G401.6 (cell line): ENCODE data around the gene SRGAP3.

Source experiments
- FAIRE-seq: peaks from 2 replicates; lab custom pipeline; 2012; peaks lifted over from hg19 to GRCh38; lab: Jason Lieb, UNC

Gene SRGAP3

DNA sequence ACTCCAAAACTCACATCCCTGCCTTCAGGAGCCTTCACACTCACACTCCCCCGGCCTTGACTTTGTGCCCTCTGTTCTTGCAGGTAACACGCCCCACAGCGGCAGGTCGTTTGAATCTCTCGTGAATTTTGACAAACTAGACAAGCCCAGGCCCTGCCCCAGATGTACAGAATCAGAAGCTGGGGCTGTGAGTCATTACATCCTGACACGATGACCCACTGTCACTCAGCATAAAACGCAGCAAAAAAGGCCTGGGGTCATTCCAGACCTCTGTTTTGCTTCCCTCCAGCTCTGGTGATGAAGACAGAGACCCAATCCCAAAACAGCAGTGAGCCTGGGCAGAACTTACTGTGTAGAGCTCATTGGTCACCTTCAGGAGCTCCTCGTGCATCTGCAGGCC is 169.8 kb downstream of the SRGAP3 start:
- no peak for FAIRE-seq

DNA sequence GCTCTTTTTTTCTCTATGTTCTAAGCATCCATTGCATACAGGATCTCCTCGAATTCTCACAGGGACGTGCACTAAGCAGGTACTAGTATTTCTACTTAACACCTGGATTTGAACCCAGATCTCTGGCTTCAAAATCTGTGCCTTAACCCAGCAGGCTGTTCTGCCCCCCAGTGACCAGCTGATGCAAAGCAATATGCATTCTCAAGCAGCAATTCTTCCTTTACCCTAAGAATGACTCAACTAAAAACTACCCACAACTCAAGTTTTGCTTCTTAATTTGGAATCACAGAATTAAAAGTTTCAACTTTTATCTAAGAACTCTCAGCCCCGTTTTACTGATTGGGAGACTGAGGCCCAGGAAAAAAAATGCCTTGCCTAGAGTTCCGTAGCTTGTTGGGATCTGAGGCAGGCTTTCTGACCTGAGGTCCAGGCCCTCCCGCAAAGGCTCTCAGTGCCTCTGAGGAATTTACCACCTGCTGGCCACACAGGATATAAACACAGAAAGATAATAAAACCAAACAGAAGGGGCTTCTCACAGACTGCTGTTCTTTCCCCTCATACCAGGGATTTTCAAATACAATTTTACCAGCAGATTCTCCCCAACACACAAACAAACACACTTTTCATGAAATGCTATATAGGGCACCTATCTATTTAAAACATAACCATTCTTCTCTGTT is 170.7 kb downstream of the SRGAP3 start:
- FAIRE-seq: no peak

DNA sequence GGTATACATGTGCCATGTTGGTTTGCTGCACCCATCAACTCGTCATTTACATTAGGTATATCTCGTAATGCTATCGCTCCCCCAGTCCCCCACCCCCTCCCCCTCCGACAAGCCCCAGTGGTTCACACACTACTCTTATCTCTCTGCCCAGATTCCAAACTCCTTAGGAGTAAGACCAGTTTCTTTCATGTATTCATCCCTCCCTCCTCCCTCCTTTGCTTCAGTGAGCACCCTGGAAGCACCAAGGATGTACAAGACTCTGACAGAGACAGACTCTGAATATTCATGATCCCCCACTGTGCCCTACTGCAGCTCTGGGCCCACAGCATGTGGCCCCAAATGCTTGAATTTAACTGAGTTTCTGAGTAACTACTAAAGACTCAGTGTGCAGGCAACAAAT is 172.4 kb downstream of the SRGAP3 start:
- no peak for FAIRE-seq

DNA sequence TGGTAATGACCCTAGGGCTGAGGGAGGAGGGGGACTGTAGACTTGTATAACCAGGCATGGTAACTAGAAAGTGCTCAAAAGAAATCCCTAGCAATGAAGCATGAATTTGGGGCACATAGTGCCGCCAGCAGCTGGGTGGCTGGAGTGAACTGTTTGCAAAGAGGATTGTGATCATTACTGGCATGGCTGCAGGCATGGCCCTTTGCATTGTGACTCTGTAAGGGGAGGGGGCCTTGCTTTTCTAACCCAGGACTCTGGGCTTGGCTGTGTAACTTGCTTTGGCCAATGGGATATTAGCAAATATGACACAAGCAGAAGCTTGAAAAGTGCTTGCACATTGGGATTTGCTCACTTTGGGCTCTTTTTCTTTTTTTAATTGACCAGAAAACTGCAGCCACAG is 173.7 kb downstream of the SRGAP3 start:
- no peak for FAIRE-seq

DNA sequence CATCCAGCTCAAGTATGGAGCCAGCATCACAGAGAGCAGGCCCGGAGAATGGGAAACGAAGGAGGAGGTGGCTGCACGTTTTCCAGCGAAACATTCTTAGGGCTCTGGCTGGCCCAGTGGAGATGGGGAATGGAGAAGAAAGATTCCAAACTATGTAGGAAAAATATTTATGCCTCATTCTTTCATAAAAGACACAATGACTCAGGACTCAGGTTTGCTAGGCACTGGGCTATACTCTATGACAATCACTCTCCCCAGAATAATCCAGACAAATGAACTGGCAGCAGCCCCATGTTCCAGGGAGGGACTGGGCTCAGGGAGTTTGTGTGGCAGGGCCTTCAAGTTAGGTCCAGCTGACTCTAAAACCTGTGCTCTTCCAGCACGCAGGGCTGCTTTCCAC is 175.4 kb downstream of the SRGAP3 start:
- no peak for FAIRE-seq

DNA sequence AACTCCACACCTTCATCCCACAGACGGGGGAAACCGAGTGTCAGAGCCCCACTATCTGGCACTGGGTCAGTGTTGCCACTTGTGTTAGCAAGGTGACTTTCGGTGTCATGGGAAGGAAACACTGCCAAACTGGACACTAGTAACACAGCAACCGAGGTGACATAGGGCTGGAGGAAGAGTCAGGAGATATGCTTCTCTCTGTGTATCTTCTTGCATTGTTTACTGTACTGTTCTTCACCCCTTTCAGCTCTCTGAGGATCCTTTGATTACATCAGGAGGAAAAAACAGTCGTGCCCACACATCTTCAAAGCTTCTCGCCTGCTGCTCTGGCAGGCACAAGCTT is 176.8 kb downstream of the SRGAP3 start:
- FAIRE-seq: no peak

DNA sequence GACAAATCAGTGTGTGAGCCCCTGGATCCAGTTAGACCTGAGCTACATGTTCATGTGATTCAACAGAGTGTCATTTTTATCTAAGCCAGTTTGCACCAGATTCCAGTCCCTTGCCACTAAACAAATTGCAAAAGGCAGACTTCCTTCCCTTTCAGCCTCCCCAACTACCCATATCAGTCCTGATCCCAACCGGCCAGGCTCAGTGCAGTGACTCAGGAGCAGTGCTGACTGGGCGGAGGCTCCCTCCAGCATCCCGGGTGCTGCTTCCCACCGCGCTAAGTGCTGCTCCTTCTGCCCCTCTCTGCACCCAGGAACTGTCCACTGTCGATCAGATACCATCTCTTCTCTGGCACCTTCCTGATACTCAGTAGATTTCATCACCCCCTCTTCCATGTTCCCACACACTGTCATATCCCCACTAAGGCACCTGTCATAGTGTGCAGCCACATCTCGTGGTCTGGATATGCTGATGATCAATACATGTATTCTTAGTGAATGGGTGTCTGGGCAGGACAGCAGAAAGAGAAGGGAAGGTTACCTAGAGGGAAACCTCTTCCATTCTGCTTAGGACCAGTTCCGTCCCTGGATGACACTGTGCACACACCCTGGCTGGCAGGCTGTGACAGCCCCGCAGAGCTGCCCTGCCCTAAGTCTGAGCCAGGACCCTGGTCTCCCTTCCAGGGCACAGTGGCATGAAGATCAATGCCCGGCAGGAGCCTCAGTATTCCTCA is 177.3 kb downstream of the SRGAP3 start:
- no peak for FAIRE-seq

DNA sequence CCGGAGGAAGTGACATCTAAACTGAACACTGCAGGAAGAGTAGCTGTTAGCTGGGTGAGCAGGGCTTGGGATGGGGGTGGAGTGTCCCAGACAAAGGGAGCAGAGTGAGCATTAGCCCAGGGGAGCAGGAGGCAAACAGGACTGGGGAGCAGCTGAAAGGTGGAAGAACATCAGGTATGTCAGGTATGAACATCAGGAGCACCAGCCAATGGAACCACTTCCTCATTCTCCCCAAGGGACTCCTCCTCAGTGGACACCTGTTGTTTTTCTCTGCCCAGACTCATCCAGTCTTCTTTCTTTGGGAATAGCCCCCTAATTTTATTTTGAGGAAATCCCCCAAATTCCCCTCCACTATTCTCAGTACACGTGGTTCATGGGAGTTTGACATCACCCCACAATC is 178.5 kb downstream of the SRGAP3 start:
- no peak for FAIRE-seq

DNA sequence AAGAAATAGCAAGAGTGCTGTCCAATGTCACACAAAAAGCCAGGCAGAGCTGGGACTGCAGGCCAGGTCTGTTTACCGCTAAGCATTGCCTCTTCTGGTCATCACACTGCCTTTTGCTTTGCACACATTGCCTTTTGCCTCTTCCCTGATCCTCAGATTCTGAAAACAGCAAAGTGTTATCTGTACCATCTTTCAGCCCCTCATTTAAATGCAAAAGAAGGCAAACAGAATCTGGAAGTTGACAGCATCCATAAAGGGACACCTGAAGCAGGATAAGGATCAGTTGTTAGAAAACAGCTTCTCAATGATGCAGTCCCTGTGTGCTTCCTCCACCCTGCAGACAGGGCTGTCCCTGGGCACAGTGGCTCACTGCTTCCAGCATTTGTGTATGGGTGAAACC is 179.5 kb downstream of the SRGAP3 start:
- FAIRE-seq: no peak

DNA sequence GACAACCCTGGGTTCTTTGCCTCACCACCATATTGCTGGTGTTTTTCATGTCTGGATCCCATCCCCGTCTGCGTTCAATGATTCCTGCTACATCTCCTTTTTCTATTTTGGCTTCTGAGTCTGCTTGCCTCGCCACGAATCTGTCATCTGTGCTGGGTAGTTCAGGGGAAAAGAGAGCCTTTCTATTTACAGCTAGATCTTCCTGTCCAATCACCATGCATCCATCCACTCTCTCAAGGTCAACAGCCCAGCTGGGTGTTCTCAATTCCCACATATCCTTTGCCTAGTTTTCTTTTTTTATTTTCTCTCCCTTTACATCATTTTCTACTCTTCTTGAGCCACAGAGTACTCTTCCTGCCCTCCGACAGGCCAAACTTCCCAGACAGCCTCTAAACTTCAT is 181.4 kb downstream of the SRGAP3 start:
- FAIRE-seq: no peak

DNA sequence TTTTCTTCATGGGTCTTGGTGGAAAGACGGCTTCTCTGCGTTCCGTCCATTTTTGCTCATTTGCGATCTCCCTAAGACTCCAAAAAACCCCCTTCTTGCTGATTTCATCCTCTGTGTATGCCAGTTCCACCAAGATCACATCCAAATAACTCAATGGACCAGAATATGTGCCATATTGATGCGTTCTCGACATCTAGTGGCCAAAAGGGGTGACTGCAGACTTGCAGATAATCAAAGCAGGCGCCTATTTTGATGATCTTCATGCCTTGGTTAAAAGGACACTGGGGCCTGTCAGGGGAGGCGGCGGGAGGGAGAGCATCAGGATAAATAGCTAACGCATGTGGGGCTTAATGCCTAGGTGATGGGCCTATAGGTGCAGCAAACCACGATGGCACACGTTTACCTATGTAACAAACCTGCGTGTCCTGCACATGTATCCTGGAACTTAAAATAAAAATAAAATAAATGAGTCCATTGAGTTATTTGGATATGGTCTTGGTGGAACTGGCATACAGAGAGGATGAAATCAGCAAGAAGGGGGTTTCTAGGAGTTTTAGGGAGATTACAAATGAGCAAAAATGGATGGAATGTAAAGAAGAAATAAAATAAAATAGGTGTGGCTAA is 182.0 kb downstream of the SRGAP3 start:
- no peak for FAIRE-seq

DNA sequence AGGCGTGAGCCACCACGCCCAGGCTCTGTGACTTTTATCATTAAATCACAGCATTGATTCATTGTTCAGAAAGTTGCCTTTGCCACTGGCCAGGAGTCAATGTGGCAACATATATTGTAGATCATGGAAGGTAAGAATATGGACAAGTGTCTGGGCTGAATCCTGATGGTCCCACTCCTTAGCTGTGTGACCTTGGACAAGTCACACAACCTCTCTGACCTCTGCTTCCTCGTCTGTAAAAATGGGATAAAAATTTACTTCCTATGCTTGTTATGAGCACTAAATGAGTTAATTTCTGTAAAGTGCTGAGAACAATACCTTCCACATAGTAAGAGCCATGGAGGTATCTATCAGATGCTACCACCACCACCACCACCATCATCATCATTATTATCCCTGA is 182.7 kb downstream of the SRGAP3 start:
- FAIRE-seq: no peak

DNA sequence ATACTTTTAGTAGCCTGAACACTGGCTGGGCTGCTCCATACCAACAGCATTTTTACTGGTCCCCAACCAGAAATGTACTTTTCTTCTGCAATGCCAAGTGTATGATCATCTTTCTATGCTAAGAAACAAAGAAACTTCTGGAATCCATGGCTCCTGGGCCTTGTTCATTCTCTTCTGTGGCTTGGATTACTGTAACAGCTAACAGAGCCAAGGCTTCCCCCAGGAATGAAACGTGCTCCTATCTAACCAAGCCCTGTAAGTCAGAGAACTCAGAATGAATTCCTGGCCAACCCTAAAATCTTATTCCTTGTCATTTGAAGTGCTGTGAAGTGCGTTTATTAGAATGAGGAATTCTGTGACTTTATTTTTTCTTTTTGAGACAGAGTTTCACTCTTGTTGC is 183.3 kb downstream of the SRGAP3 start:
- FAIRE-seq: no peak

DNA sequence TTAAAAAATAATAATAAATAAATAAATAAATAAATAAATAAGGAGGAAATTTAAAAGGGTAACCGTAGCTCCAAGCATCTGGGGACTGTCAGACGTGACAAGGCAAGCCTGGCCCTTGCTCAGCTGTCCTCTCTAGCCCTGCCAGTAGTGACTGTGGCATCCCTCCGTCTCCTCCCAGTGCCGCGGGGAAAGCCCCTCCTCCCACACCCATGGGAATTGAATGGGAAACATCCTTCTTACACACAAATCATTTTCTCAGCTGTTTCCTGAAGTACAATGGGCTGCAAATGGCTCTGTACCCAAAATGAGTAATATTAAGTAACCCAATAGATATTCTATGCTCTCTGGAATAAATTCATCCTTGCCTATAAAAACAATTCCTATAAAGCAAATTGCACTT is 184.6 kb downstream of the SRGAP3 start:
- no peak for FAIRE-seq

DNA sequence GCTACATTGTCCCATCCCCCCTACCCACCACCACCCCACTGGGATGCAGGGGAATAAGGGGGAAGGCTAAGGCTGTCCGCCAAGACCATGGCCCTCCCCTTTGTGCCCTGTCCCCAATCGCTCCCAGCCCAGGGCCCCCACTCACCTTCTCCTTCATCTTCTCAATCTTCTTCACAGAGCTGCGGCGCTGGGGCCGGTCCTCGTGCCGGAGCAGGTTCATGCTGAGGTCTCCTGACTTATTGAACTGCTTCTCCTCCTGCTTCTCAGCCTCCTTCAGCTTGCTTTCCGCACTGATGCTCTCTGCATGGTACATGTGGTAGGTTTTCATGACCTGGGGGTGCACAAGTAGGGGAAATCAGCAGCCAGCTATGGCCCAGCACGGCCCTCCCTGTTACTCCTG is 185.2 kb downstream of the SRGAP3 start:
- no peak for FAIRE-seq

DNA sequence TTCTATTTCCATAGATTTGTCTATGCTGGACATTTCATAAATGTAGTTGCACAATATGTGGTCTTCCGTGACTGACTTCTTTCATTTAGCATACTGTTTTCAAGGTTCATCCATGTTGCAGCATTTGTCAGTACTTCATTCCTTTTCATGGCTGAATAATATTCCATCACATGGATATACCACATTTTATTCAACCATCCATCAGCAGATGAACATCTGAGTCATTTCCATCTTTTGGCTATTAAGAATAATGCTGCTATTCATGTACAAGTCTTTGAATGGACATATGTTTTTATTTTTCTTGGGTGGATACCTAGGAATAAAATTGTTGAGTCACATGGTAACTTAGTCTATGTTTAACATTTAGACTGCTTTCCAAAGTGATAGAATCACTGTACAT is 186.9 kb downstream of the SRGAP3 start:
- FAIRE-seq: no peak

DNA sequence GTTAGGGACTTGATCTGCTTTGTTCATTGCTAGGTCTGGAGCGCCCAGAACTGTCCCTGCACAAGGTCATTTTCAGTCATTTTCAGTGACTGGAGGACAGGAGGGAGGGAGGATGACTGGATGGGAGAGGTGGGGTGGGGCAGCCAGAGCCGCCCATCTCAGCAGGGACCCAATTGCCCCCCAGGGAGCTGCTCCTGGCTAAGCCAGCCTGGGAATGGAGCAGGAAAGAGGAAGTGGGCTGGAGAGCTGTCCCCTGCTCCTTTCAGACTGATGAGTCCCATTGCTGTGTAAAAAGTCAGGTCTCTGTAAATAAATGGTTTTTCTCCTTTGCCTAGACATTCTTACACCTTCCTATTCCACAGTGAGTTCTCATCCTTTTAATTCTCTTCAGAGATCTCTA is 187.8 kb downstream of the SRGAP3 start:
- no peak for FAIRE-seq

DNA sequence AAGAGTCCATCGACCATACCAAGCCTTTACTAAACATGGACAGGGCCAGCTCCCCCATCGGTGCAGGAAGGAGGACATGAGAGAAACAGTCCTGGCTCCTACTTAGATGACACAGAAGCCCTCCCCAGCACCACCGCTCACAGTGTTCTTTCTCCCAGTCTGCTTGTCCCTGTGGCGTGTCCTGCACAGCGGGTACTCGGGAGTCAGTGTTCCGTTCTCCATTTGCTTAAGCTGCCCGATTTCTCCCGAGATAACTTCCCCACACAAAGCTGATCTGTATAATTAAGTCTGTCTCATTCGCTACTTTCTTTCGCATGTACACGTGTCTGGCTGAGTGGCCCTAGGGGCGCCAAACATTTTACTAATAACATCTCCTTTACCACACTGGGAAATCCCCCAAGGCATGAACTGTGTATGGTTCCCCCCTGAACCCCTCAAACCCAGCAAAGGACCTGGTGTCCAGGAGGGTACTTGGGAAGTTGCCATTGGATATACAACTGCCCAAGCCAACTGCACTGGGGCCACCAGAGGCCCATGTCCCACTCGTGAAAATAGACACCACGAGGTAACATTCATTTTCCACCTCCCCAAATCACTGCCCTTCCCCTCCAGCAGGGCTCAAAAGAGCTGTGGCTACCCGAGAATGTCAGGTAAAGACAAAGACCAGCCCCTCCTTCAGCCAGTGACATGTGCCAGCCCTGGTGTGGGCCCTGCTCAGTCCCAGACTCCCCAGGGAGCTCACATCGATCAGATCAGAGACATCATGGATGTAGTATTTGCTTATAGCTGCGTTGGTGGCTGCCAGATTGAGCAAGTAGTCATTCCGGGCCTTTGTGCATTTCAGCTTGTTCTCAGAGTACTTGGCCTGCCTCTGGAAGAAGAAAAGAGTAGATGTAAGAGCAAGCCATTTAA is 189.7 kb downstream of the SRGAP3 start:
- no peak for FAIRE-seq

DNA sequence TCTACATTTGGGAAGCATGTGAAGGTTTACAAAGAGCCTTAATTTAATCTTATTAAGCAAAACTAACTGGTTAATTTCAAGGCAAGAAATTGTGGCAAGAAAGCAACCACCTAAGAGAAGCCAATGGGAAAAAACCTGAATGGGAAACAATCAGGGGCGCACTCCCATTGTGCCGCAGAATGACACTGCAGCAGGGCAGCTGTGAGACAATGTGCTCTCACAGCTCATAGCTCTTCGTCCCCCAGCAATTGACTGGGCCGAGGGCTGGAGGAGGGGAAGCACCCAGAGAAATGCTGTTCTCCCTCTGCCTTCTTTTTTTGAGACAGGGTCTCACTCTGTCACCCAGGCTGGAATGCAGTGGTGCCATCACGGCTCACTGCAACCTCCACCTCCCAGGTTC is 192.9 kb downstream of the SRGAP3 start:
- no peak for FAIRE-seq

DNA sequence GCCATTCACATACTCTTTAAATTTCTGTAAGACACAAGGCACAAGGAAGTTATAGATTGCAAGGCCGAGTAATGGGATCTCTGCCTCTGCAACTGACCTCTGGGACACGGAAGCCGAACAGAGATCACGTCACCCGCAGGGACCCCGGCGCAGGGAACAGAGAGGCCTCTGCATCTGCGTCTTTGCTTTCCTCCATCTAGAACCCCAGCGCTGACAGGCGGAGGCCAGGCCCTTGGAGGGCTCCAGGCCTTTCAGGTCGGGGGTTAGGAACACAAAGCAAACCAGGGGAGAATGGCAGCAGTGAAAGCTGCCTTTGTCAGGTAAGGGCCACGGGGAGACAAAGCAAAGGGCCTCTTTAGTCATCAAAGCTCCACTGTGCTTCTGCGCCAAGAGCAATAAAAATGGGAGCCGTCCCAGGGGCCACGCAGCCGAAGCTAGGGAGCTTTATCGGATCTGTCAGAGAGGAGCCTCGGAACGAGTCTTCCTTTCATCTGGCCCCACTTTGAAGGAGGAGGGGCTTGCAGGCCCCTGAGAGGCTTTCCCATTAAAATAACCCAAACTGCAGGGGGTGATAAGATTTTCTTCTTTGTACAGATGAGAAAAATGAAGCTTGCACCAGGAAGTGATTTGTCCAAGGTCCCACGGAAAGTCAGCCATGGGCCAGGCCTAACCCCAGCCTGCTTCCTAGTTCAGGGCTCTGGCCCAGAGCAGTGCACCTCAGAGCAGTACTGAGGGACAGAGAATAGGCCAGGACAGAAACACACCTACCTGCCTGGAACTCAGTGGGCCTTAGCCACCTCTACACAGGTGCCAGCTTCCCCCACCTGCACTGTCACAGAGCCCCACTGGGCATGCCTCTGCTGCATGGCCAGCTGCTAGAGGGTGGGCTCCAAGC is 201.7 kb downstream of the SRGAP3 start:
- FAIRE-seq: no peak

DNA sequence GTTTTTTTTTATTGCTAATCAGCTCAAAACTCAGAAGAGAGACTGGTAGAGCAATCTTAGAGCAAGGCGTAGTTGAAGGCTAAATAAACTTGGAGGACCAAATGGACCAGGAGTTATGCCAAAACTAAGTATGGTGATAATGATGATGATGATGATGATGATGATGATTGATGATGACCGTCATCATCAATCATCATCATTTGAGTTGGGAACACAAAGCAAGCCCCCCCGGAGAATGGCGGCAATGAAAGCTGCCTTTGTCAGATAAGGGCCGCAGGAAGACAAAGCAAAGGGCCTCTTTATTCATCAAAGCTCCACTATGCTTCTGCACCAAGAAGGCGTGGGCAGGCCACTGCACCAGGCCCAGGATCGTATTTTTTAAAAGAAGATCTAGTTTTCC is 204.1 kb downstream of the SRGAP3 start:
- FAIRE-seq: no peak

DNA sequence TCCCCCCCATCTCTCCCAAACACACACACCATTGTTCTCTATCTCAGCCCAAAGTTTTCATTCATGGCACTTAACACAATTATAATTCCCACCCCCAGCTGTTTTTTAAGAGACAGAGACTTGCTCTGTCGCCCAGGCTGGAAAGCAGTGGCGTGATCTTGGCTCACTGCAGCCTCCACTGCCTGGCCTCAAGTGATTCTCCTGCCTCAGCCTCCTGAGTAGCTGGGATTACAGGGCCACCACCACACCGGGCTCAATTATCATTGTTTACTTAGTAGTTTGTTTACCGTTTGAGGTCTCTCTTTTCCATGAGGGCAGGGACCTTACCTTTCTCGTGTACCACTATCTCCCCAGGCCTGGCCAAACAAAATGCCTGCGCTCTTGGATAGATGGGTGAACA is 206.4 kb downstream of the SRGAP3 start:
- no peak for FAIRE-seq
